Neural crest cell (in vitro differentiated cells): Measurements from ENCODE around the gene BRMS1. TPM values are rescaled to one million over a fixed set of nuclear protein-coding genes. Genes with fewer than 3 reads are reported as not detected.

ENCODE experiments used
- DNase-seq: peaks from one replicate; pipeline ENCODE4 v3.0.0; 2021; ENCODE audit warnings: low read depth, mixed read lengths, low spot score
- H3K27ac Mint-ChIP-seq: one replicate; pipeline ENCODE4 v1.8.0; 2021; ENCODE audit warnings: mild to moderate bottlenecking, mixed read lengths; ENCODE audit not compliant: unreplicated experiment
- H3K27me3 Mint-ChIP-seq: 2 replicates; pipeline ENCODE4 v1.8.0; 2021; ENCODE audit warnings: low read depth, mild to moderate bottlenecking, mixed read lengths
- H3K36me3 Mint-ChIP-seq: 2 replicates; pipeline ENCODE4 v1.8.0; 2021; ENCODE audit warnings: low read depth, mild to moderate bottlenecking, mixed read lengths
- H3K4me1 Mint-ChIP-seq: 2 replicates; pipeline ENCODE4 v1.8.0; 2021; ENCODE audit warnings: mixed read lengths
- H3K4me3 Mint-ChIP-seq: one replicate; pipeline ENCODE4 v1.8.0; 2021; ENCODE audit warnings: mild to moderate bottlenecking, mixed read lengths
- H3K9me3 Mint-ChIP-seq: 2 replicates; pipeline ENCODE4 v1.8.0; 2021; ENCODE audit warnings: mixed read lengths
- CTCF ChIP-seq: fragments of 200-600 bp; sonication (generic); conservative IDR thresholded peaks from 2 replicates; pipeline ENCODE4 v1.5.0; 2021; ENCODE audit warnings: antibody characterized with exemption, mild to moderate bottlenecking
- total RNA-seq: library from RNA; stranded (reverse); gene quantifications from 2 replicates; pipeline ENCODE4 v1.2.1, GENCODE V29; 2021

Gene BRMS1
- total RNA-seq, 1 donor from 2014 or later = 40.2 TPM

- no peak for TF ChIP-seq CTCF
- Mint-ChIP-seq H3K4me3 (peak overlapping the region; percentile 74), H3K27ac (peak overlapping the region; percentile 19), H3K9me3 (no peaks in the 10 kb centered on the region), H3K36me3 (peaks cover 15% of the 10 kb centered on the region), H3K27me3 (peaks cover 5% of the 10 kb centered on the region), H3K4me1 (peaks cover 21% of the 10 kb centered on the region)
- no peak for DNase-seq
Observed at GRCh38 chr11:66367561-66368312, 22.8 kb upstream of the BRMS1 start.

- H3K27ac Mint-ChIP-seq = no peak overlapping the region
- no peaks in the 10 kb centered on the region for H3K9me3 Mint-ChIP-seq
- peaks cover 23% of the 10 kb centered on the region for H3K4me1 Mint-ChIP-seq
- DNase-seq = no peak
- no peak for TF ChIP-seq CTCF
- H3K27me3 Mint-ChIP-seq = peaks cover 5% of the 10 kb centered on the region
- H3K4me3 Mint-ChIP-seq = peak overlapping the region; percentile 70
- peaks cover 18% of the 10 kb centered on the region for H3K36me3 Mint-ChIP-seq
Observed at GRCh38 chr11:66366844-66367477, 22.1 kb upstream of the BRMS1 start.

GRCh38 chr11:66365711-66366619 lies 21.1 kb upstream of the BRMS1 start:
- Mint-ChIP-seq H3K4me1 (peaks cover 32% of the 10 kb centered on the region), H3K27ac (no peak overlapping the region), H3K36me3 (peaks cover 23% of the 10 kb centered on the region), H3K27me3 (peaks cover 11% of the 10 kb centered on the region), H3K9me3 (no peaks in the 10 kb centered on the region), H3K4me3 (peak overlapping the region; percentile 84)
- DNase-seq = no peak
- no peak for TF ChIP-seq CTCF

GRCh38 chr11:66365166-66365565 lies 20.3 kb upstream of the BRMS1 start:
- DNase-seq = no peak
- Mint-ChIP-seq H3K36me3 (peaks cover 23% of the 10 kb centered on the region), H3K4me3 (peak overlapping the region; percentile 84), H3K27me3 (peaks cover 11% of the 10 kb centered on the region), H3K27ac (peak overlapping the region; percentile 68), H3K9me3 (no peaks in the 10 kb centered on the region), H3K4me1 (peaks cover 31% of the 10 kb centered on the region)
- TF ChIP-seq CTCF = no peak

GRCh38 chr11:66363805-66364535 lies 19.1 kb upstream of the BRMS1 start:
- H3K36me3 Mint-ChIP-seq = peaks cover 22% of the 10 kb centered on the region
- H3K27me3 Mint-ChIP-seq = peaks cover 9% of the 10 kb centered on the region
- H3K27ac Mint-ChIP-seq = no peak overlapping the region
- TF ChIP-seq CTCF = peak; percentile 84
- DNase-seq = peak; percentile 80
- peaks cover 29% of the 10 kb centered on the region for H3K4me1 Mint-ChIP-seq
- no peaks in the 10 kb centered on the region for H3K9me3 Mint-ChIP-seq
- peak overlapping the region; percentile 59 for H3K4me3 Mint-ChIP-seq
